Neutrophil (primary cell): ENCODE measurements around the gene POLR1G.

Source experiments
- H3K27ac ChIP-seq: fragments of 200-600 bp; sonication (generic); 2 replicates; pipeline ENCODE4 v1.5.1; 2016; ENCODE audit warnings: mild to moderate bottlenecking, moderate library complexity
- H3K27me3 ChIP-seq: fragments of 200-600 bp; sonication (generic); 2 replicates; pipeline ENCODE4 v1.6.0; 2016; ENCODE audit warnings: mild to moderate bottlenecking
- H3K36me3 ChIP-seq: fragments of 200-600 bp; sonication (generic); 2 replicates; pipeline ENCODE4 v1.5.1; 2017
- H3K4me1 ChIP-seq, 2 experiments: fragments of 200-600 bp in 1 of 2; sonication (generic) in 1 of 2; 1 replicate in 1 of 2; 2 replicates in 1 of 2; pipeline versions ENCODE4 v1.5.1 to v1.6.1; 2013 to 2016; ENCODE audit warnings: low read depth in 1 of 2, low read length in 1 of 2, mild to moderate bottlenecking in 1 of 2, moderate library complexity in 1 of 2; ENCODE audit not compliant: control insufficient read depth in 1 of 2, insufficient read depth in 1 of 2
- H3K4me3 ChIP-seq, 2 experiments: fragments of 200-600 bp in 1 of 2; sonication (generic) in 1 of 2; 1 replicate in 1 of 2; 2 replicates in 1 of 2; pipeline ENCODE4 v1.5.1; 2013 to 2016; ENCODE audit warnings: low read depth in 1 of 2, low read length in 1 of 2, mild to moderate bottlenecking in 1 of 2, moderate library complexity in 1 of 2
- H3K9me3 ChIP-seq: fragments of 200-600 bp; sonication (generic); 2 replicates; pipeline ENCODE4 v1.5.1; 2016
- TF ChIP-seq, protein P1 (sequence below): fragments of 200-600 bp; sonication (generic); IDR thresholded peaks from 2 replicates; pipeline ENCODE4 v1.5.1; 2016; ENCODE audit warnings: antibody characterized with exemption

The POLR1G gene

GRCh38 chr19:45406226-45407090 is at the start of gene POLR1G:
TSS of gene POLR1G (plus strand) at chr19:45406644. CDS start at chr19:45406697, 53 bp downstream.
- Histone ChIP-seq H3K9me3 (no peaks in the 10 kb centered on the region), H3K36me3 (no peaks in the 10 kb centered on the region), H3K4me3 (peak within 1 kb of the TSS; percentile 53 to 61), H3K27ac (no peak within 1 kb of the TSS), H3K27me3 (peaks cover 56% of the 10 kb centered on the region), H3K4me1 (peaks cover 27 to 29% of the 10 kb centered on the region in 2 experiments)
- TF ChIP-seq, protein P1, sequence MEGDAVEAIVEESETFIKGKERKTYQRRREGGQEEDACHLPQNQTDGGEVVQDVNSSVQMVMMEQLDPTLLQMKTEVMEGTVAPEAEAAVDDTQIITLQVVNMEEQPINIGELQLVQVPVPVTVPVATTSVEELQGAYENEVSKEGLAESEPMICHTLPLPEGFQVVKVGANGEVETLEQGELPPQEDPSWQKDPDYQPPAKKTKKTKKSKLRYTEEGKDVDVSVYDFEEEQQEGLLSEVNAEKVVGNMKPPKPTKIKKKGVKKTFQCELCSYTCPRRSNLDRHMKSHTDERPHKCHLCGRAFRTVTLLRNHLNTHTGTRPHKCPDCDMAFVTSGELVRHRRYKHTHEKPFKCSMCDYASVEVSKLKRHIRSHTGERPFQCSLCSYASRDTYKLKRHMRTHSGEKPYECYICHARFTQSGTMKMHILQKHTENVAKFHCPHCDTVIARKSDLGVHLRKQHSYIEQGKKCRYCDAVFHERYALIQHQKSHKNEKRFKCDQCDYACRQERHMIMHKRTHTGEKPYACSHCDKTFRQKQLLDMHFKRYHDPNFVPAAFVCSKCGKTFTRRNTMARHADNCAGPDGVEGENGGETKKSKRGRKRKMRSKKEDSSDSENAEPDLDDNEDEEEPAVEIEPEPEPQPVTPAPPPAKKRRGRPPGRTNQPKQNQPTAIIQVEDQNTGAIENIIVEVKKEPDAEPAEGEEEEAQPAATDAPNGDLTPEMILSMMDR: no peak

DNA sequence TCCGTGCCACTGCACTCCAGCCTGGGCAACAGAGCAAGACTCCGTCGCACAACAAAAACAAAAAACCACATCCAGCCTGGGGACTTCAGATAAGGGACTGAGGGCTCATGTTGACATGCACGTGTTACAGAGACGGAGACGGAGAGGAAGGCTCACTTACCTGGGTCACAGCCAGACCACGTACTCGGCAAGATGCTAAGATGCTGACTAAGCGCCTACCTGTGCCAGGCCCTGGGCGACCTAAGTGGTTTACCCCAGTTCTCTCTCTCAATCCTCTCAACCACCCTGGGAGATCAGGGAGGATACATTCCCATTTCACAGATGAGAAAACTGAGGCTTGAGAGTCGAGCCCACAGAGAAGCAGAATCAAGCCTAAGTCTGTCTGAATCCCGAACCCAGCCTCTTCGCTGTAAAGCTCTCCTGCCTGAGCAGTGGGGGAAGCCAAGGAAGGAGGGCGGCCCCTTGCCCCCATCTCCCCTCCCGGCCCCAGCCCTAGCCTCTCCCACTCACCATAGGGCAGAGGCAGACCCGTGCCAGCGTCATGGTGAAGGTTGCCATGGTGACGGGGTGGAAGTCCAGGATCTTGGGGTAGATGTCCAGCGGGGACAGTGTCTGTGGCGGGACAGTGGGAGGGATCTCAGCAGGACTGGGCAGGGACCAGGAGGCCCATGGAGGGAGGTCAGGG is 49.5 kb upstream of the POLR1G start:
- Histone ChIP-seq H3K27ac (no peak overlapping the region), H3K4me1 (no peaks in the 10 kb centered on the region), H3K27me3 (no peaks in the 10 kb centered on the region), H3K4me3 (no peak overlapping the region), H3K9me3 (no peaks in the 10 kb centered on the region), H3K36me3 (peaks cover 16% of the 10 kb centered on the region)
- TF ChIP-seq, protein P1: no peak

DNA sequence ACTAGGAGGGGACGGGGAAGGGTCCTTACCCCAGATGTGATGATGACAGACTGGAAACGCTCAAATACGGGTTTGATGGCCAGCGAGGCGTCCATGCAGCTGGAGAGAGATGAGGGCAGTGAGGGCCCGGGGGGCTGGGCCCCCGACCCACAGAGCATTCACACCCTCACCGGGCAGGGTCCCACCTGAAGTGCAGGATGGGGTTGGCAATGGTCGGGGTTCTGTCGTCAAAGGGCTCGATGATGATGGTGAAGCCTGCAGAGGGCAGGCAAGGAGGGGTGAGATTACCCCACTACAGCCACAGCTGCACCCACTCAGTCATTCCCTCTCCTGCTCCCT is 49.0 kb upstream of the POLR1G start:
- no peak overlapping the region for H3K4me3 ChIP-seq
- H3K27ac ChIP-seq: no peak overlapping the region
- TF ChIP-seq, protein P1: no peak
- H3K9me3 ChIP-seq: no peaks in the 10 kb centered on the region
- no peaks in the 10 kb centered on the region for H3K27me3 ChIP-seq
- H3K4me1 ChIP-seq: no peaks in the 10 kb centered on the region
- H3K36me3 ChIP-seq: peaks cover 11% of the 10 kb centered on the region

DNA sequence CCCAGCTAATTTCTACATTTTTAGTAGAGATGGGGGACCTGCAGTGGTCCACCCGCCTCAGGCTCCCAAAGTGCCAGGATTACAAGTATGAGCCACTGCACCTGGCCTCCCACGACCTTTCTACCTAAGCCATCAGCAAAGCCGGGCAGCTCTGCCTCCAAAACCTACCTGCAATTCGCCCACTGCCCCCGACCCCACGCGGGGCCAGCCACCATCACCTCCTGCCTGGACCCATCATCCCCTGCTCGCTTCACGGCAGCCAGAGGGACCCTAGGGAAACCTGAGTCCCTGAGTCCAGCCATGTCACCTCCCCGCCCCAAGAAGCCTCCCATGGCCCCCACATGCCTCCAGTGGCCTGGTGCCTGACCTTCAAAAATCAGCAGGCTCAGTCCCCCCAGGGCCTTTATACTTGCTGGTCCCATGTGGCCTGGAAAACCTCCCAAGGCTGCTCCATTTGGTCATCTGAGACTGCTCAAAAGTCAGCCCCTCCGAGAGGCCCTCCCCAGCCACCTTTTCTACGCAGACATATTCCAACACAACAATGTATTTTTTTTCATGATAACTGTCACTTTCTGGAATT is 48.1 kb upstream of the POLR1G start:
- Histone ChIP-seq H3K27me3 (no peaks in the 10 kb centered on the region), H3K4me1 (no peaks in the 10 kb centered on the region), H3K36me3 (peaks cover 5% of the 10 kb centered on the region), H3K4me3 (no peak overlapping the region), H3K9me3 (no peaks in the 10 kb centered on the region), H3K27ac (no peak overlapping the region)
- TF ChIP-seq, protein P1: no peak

DNA sequence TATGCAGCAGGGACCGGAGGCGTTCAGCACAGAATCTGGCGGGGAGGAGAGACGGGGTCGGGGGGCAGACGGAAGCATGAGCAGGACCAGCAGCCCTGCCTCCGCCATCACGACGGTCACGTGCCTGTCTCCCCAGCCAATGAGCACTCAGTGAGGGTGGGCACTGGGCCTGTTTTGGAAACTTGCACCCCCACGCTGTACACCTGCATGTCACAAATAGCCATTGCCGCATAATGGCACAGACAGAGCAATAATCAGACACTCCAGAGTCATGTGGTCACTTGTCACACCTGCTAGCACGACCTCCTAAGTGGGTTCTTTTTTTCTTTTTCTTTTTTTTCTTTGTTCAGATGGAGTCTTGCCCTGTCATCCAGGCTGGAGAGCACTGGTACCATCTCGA is 44.8 kb upstream of the POLR1G start:
- H3K4me3 ChIP-seq: no peak overlapping the region
- no peaks in the 10 kb centered on the region for H3K4me1 ChIP-seq
- TF ChIP-seq, protein P1: no peak
- H3K27me3 ChIP-seq: no peaks in the 10 kb centered on the region
- no peaks in the 10 kb centered on the region for H3K9me3 ChIP-seq
- peaks cover 7% of the 10 kb centered on the region for H3K36me3 ChIP-seq
- H3K27ac ChIP-seq: no peak overlapping the region
